Articular chondrocyte of knee joint (primary cell): ENCODE measurements around the gene AQP12A. TPM values are rescaled to one million over a fixed set of nuclear protein-coding genes. Genes with fewer than 3 reads are reported as not detected.

ENCODE experiments used
- small RNA-seq: library from RNA; depleted of rRNA; stranded (forward); fragments of <200 nt; gene quantifications from one replicate; pipeline ENCODE3, GENCODE V24; 2012
- total RNA-seq: library from RNA; depleted of rRNA; stranded (reverse); fragments of >200 nt; gene quantifications from 2 replicates; pipeline ENCODE4 v1.2.3, GENCODE V29; 2012

The AQP12A gene, protein sequence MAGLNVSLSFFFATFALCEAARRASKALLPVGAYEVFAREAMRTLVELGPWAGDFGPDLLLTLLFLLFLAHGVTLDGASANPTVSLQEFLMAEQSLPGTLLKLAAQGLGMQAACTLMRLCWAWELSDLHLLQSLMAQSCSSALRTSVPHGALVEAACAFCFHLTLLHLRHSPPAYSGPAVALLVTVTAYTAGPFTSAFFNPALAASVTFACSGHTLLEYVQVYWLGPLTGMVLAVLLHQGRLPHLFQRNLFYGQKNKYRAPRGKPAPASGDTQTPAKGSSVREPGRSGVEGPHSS
- total RNA-seq: not detected in 2 replicates

DNA sequence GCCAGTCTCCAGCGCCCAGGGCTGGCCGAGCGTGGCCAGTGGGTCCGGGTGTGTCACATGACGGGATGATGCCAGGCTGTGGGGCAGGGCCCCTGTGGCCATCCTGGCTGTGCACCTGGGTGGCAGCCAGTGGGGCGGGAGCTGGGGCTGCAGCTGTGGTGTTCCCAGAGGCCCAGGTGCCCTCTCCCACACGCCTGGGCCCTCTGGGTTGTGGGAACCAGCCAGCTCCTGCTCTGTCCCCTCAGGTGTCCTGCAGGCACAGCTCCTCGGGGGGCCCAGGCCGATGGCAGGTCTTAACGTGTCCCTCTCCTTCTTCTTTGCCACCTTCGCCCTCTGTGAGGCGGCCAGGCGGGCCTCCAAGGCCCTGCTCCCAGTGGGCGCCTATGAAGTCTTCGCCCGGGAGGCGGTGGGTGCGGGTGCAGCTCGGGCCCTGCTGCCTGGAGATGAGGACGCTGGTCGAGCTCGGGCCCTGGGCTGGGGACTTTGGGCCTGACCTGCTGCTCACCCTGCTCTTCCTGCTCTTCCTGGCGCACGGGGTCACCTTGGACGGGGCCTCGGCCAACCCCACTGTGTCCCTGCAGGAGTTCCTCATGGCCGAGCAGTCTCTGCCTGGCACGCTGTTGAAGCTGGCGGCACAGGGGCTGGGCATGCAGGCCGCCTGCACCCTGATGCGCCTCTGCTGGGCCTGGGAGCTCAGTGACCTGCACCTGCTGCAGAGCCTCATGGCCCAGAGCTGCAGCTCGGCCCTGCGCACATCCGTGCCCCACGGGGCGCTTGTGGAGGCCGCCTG, at the start of gene AQP12A:
Gene AQP12A, plus strand, starts transcription at position 236 of the 790 bp plus-strand sequence. Its CDS starts 48 bp downstream, at position 284.

DNA sequence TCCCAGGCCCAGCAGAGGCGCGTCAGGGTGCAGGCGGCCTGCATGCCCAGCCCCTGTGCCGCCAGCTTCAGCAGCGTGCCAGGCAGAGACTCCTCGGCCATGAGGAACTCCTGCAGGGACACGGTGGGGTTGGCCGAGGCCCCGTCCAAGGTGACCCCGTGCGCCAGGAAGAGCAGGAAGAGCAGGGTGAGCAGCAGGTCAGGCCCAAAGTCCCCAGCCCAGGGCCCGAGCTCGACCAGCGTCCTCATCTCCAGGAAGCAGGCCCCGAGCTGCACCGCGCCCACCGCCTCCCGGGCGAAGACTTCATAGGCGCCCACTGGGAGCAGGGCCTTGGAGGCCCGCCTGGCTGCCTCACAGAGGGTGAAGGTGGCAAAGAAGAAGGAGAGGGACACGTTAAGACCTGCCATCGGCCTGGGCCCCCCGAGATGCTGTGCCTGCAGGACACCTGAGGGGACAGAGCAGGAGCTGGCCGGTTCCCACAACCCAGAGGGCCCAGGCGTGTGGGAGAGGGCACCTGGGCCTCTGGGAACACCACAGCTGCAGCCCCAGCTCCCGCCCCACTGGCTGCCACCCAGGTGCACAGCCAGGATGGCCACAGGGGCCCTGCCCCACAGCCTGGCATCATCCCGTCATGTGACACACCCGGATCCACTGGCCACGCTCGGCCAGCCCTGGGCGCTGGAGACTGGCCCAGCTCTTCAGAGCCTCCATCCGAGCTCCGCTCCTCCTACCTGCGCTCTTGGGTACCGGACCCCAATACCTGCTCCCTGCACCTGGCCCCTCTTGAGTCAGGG, 9.0 kb upstream of the AQP12A start, which contains the start of gene AQP12B:
Gene AQP12B, minus strand, starts transcription at position 455 of the 794 bp plus-strand sequence. Its CDS starts 48 bp downstream, at position 407.

Small RNA genes lying within 50 kb of the gene (small RNA-seq; reads per million reads assigned to genes)
- gene AC011298.3: not detected

Other genes starting within 250 kb of the AQP12A start
- gene ANKMY1, start 133.9 kb upstream of the AQP12A start, total RNA-seq: 7.6 and 8.4 TPM in 2 replicates
- 2.8 and 3.1 TPM in 2 replicates for gene DUSP28, start 131.5 kb upstream of the AQP12A start, total RNA-seq
- gene RNPEPL1, start 123.4 kb upstream of the AQP12A start, total RNA-seq: 7.0 and 15.0 TPM in 2 replicates
- gene CAPN10, start 105.1 kb upstream of the AQP12A start, total RNA-seq: 9.5 and 11.0 TPM in 2 replicates
- gene GPR35, start 66.4 kb upstream of the AQP12A start, total RNA-seq: 0.54 and 0.65 TPM in 2 replicates
- gene AQP12B, start 9.0 kb upstream of the AQP12A start, total RNA-seq: not detected in 2 replicates
- gene KIF1A, start 128.4 kb downstream of the AQP12A start, total RNA-seq: under 0.01 TPM in 1 of 2 replicates, not detected in the other
- gene AGXT, start 177.0 kb downstream of the AQP12A start, total RNA-seq: not detected in 2 replicates
- not detected in 2 replicates for gene MAB21L4, start 204.3 kb downstream of the AQP12A start, total RNA-seq
- gene CROCC2, start 214.5 kb downstream of the AQP12A start, total RNA-seq: under 0.01 TPM in 2 replicates